NK-92 (cell line): ENCODE measurements around the gene GDPD5.

ENCODE experiments used
- DNase-seq: peaks from one replicate; lab custom pipeline; 2025; ENCODE audit not compliant: unreplicated experiment; lab: John Stamatoyannopoulos, UW

Gene GDPD5

GRCh38 chr11:75449776-75450175 is 76.0 kb downstream of the GDPD5 start:
- DNase-seq: no peak

- no peak for DNase-seq
Observed at GRCh38 chr11:75449271-75449670, 76.5 kb downstream of the GDPD5 start.

- no peak for DNase-seq
Observed at GRCh38 chr11:75447415-75447814, 78.3 kb downstream of the GDPD5 start.

- DNase-seq: no peak
Observed at GRCh38 chr11:75445315-75445953, 80.3 kb downstream of the GDPD5 start.

GRCh38 chr11:75443043-75443442 is 82.7 kb downstream of the GDPD5 start:
- no peak for DNase-seq

- no peak for DNase-seq
Observed at GRCh38 chr11:75442161-75442885, 83.4 kb downstream of the GDPD5 start.

GRCh38 chr11:75441804-75442132 is 84.0 kb downstream of the GDPD5 start:
- DNase-seq: no peak

GRCh38 chr11:75440960-75441803 is 84.6 kb downstream of the GDPD5 start:
- DNase-seq: no peak

GRCh38 chr11:75439495-75440120 is 86.1 kb downstream of the GDPD5 start:
- DNase-seq: no peak

GRCh38 chr11:75439026-75439425 is 86.7 kb downstream of the GDPD5 start:
- no peak for DNase-seq

GRCh38 chr11:75437966-75438659 is 87.6 kb downstream of the GDPD5 start:
- no peak for DNase-seq

GRCh38 chr11:75436806-75437205 is 88.9 kb downstream of the GDPD5 start:
- no peak for DNase-seq

- DNase-seq: no peak
Observed at GRCh38 chr11:75435571-75435925, 90.2 kb downstream of the GDPD5 start.

- DNase-seq: no peak
Observed at GRCh38 chr11:75434886-75435570, 90.7 kb downstream of the GDPD5 start.

- no peak for DNase-seq
Observed at GRCh38 chr11:75434051-75434450, 91.7 kb downstream of the GDPD5 start.

- DNase-seq: no peak
Observed at GRCh38 chr11:75433443-75433842, 92.3 kb downstream of the GDPD5 start.

GRCh38 chr11:75432911-75433321 is 92.8 kb downstream of the GDPD5 start, which contains the start of gene KLHL35:
Gene KLHL35, minus strand, starts transcription at chr11:75433203. Its CDS starts 2,574 bp downstream, at chr11:75430629.
- no peak for DNase-seq

GRCh38 chr11:75431533-75432525 is 93.9 kb downstream of the GDPD5 start:
- DNase-seq: no peak
